LNCaP clone FGC (cell line): ENCODE measurements around the gene FTSJ3.

ENCODE experiments used
- DNase-seq: peaks from one replicate; pipeline ENCODE4 v3.0.0-alpha.2; 2011; ENCODE audit warnings: low read depth
- H3K4me3 ChIP-seq: 2 replicates; pipeline ENCODE4 v1.5.1; 2011; ENCODE audit warnings: mild to moderate bottlenecking, low read depth, low read length, control low read depth
- TF ChIP-seq, protein P1 (sequence below): IDR thresholded peaks from 2 replicates; pipeline ENCODE4 v1.5.1; 2012; ENCODE audit warnings: mild to moderate bottlenecking; ENCODE audit not compliant: control insufficient read depth, insufficient read depth; ENCODE audit errors: extremely low read depth

The FTSJ3 gene

DNA sequence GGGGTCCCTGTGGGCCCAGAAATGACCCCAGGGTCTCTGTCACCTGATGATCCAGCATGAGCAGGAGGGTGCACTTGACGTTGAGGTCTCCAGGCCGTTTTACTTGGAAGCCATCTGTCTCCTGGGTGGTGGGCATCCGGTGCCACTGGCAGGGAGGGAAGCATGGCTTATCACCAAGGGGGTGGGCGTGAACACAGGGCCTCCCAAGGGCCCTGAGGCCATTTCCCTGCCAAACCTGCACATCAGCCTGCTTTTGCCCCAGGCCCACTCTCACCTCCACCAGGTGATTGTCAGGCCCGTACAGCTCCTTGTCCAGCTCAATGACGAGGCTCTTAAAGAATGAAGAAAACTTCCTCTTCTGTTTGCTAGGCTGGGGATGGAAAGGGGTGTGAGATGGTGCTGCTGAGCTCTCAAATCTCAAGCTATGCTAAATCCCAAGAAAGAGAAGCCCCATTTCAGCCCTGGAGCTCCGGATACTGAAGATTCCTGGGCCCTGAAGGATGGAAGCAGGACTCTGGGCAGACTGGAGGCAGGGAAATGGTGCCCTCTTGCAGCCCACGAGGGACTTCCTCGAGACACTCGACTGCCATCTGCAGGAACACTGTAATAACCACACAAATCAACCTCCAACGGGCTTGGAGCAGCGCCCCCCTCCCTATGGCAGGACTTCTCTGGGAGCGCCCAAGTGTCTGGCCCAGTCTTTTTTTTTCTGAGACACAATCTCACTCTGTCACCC lies 7.1 kb upstream of the FTSJ3 start:
- TF ChIP-seq, protein P1, sequence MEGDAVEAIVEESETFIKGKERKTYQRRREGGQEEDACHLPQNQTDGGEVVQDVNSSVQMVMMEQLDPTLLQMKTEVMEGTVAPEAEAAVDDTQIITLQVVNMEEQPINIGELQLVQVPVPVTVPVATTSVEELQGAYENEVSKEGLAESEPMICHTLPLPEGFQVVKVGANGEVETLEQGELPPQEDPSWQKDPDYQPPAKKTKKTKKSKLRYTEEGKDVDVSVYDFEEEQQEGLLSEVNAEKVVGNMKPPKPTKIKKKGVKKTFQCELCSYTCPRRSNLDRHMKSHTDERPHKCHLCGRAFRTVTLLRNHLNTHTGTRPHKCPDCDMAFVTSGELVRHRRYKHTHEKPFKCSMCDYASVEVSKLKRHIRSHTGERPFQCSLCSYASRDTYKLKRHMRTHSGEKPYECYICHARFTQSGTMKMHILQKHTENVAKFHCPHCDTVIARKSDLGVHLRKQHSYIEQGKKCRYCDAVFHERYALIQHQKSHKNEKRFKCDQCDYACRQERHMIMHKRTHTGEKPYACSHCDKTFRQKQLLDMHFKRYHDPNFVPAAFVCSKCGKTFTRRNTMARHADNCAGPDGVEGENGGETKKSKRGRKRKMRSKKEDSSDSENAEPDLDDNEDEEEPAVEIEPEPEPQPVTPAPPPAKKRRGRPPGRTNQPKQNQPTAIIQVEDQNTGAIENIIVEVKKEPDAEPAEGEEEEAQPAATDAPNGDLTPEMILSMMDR = peak; percentile 90
- no peak overlapping the region for H3K4me3 ChIP-seq
- no peak for DNase-seq

DNA sequence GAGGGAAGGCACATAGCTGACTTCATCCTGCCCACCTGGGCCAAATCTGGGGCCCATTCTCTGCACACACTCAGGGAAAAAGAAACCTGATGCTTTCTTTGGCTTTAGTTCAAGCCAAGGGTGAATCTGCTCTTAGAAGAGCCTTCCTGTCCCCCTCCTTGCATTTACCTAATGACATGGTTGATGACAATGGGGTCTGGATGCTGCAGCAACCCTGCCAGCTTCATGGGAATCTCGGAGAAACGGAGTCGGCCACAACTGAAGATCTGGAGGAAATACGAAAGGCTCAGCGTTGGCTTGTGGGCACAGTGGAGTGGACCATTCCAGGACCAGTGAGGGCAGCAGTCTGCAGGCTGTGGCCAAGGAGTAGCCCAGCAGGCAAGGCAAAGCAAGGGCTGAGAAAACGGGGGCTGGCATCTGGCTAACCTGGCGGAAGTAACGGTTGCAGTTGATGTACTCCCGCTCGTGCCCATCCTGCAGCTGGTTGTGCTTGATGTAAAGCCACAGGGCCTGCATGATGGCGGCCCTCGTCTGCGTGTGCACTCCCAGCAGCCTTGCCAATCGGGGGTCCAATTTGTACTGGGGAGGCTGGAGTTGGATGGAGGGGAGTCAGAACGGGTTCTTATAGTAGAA lies 6.4 kb upstream of the FTSJ3 start:
- no peak for DNase-seq
- H3K4me3 ChIP-seq = no peak overlapping the region
- TF ChIP-seq, protein P1 = no peak

DNA sequence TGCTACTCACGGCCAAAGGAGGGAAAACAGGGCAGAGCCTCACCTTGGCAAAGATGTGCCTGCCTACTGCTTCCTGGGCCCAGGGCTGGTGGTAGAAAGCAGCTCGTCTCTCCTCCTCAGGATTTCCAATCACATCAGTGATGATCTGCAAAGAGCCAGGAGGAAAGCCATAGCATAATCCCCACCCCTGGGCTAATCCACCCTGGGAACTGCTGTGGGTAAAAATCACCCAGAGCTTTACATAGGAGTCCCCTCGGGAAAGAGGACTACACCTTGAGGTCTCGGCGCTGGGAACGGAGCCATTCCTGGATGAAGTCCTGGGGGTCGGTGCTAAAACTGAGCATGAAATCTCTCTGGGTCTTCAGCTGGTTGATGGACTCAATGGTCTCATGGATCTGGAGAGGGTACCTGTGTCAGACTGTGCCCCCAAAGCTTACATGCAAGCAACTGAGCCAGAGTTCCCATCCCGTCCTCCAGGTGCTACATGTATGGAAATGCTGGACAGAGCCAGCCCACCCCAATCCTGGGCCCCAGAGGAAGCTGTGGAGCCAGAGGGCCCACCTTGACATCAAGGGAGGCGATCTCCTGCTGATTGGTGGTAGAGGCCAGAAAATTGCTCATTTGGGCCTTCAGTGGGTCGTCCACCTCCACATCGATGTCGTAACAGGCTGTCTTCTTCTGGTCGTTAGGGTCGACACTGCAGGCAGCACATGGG lies 5.7 kb upstream of the FTSJ3 start:
- no peak for DNase-seq
- no peak overlapping the region for H3K4me3 ChIP-seq
- TF ChIP-seq, protein P1 = no peak

DNA sequence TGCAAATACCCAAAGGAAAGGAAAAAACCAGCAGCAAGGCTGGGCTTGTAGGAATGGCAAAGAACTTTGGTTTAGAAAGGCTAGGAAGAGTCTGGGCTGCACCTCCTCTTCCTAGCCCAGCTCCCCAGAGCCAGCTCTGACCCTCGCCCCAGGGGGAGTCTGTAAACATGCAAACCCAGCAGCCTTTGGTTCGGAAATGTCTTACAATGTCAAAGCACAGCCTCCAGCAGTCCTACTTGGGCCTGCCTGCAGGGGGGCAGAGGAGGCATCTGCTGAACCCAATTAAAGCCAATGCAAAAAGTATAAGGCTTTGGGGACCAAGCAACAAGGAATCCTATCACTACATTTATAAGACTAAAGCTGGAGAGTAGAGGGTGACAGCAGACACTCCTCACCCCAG lies 5.0 kb upstream of the FTSJ3 start:
- TF ChIP-seq, protein P1 = no peak

DNA sequence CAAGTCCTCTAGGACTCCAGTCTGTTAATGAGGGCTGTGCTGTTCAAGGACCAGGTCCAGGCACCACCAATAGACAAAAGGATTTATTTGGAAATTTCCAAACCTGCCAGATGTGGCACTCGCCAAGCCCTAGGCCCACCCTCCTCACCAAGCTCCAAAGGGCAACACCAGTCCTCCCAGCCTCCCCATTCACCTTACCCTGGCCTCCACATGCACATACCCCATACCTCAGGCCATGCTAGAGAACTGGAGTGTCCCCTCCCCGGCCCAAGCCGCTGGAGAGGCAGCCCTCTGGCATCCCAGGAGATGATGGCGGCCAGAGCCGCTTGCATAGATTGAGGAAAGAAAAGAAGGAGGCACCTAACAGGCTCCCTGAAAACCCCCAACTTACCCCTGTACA lies 4.6 kb upstream of the FTSJ3 start:
- no peak overlapping the region for H3K4me3 ChIP-seq
- TF ChIP-seq, protein P1 = no peak
- no peak for DNase-seq

More for the DNA sequence above, 5.0 kb upstream of the FTSJ3 start:
- H3K4me3 ChIP-seq = no peak overlapping the region
- no peak for DNase-seq

DNA sequence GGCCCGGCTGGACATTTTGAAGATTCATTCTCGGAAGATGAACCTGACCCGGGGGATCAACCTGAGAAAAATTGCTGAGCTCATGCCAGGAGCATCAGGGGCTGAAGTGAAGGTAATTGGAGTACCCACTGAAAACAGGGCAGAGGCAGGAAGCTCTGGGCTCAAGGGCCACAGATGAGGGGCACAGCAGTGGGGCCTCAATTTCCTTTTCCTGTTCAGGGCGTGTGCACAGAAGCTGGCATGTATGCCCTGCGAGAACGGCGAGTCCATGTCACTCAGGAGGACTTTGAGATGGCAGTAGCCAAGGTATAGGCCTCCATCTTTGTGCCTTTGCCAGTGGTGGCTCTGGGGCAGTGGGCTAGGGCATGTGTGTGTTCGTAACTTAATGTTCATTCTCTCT lies 4.0 kb upstream of the FTSJ3 start:
- TF ChIP-seq, protein P1 = no peak
- no peak overlapping the region for H3K4me3 ChIP-seq
- DNase-seq = no peak
